GM18502 (cell line): ENCODE results near the gene NDUFA13.

ENCODE experiments used
- ATAC-seq: cut with Tn5 transposase; IDR thresholded peaks from one replicate; pipeline ENCODE4 v1.9.1; 2021; ENCODE audit warnings: mild to moderate bottlenecking; ENCODE audit not compliant: unreplicated experiment, poor library complexity

NDUFA13 gene

GRCh38 chr19:19544954-19545591, 29.0 kb downstream of the NDUFA13 start:
- ATAC-seq, result no peak

GRCh38 chr19:19545707-19546106, 29.7 kb downstream of the NDUFA13 start:
- no peak for ATAC-seq

GRCh38 chr19:19546751-19547162, 30.7 kb downstream of the NDUFA13 start:
- no peak for ATAC-seq

GRCh38 chr19:19547674-19548336, 31.8 kb downstream of the NDUFA13 start:
- ATAC-seq, result no peak

GRCh38 chr19:19548915-19549759, 33.1 kb downstream of the NDUFA13 start:
- no peak for ATAC-seq

GRCh38 chr19:19549804-19550464, 33.9 kb downstream of the NDUFA13 start:
- no peak for ATAC-seq

GRCh38 chr19:19550485-19550929, 34.5 kb downstream of the NDUFA13 start:
- ATAC-seq, result no peak

- ATAC-seq, result no peak
These were observed 35.2 kb downstream of the NDUFA13 start for GRCh38 chr19:19550972-19551852.

GRCh38 chr19:19551853-19552192, 35.8 kb downstream of the NDUFA13 start:
- no peak for ATAC-seq

GRCh38 chr19:19552798-19553197, 36.8 kb downstream of the NDUFA13 start:
- no peak for ATAC-seq

- no peak for ATAC-seq
These were observed 37.6 kb downstream of the NDUFA13 start for GRCh38 chr19:19553670-19554069.

- no peak for ATAC-seq
These were observed 38.3 kb downstream of the NDUFA13 start for GRCh38 chr19:19554074-19555023.

GRCh38 chr19:19558055-19558454, 42.0 kb downstream of the NDUFA13 start:
- ATAC-seq, result no peak

GRCh38 chr19:19558636-19559035, 42.6 kb downstream of the NDUFA13 start:
- ATAC-seq, result no peak

- no peak for ATAC-seq
These were observed 43.9 kb downstream of the NDUFA13 start for GRCh38 chr19:19559931-19560330.

GRCh38 chr19:19561946-19562664, 46.1 kb downstream of the NDUFA13 start:
- ATAC-seq, result no peak

- no peak for ATAC-seq
These were observed 46.8 kb downstream of the NDUFA13 start for GRCh38 chr19:19562665-19563347.
